Measurements from ENCODE around the gene MYOC.

- TF ChIP-seq POLR2AphosphoS5 (IDR thresholded peaks at IDR 0.05; ENCODE audit: low read depth, low read length) (no peak), REST (IDR thresholded peaks at IDR 0.05; ENCODE audit: insufficient read depth in 1 of 2, low read depth in 2 of 2, low read length in 2 of 2) (no peak), TAF1 (IDR thresholded peaks at IDR 0.05; ENCODE audit: borderline replicate concordance, insufficient read depth, low read length) (no peak), SIN3A (IDR thresholded peaks at IDR 0.05; ENCODE audit: borderline replicate concordance, insufficient read depth, low read length) (no peak)
These were observed 1.3 kb upstream of the MYOC start for GRCh38 chr1:171653796-171654195.

All from PFSK-1 (cell line).